ENCODE results near the gene CYP2A6.
"Not testable (repeated sequence)": the region's sequence is repeated elsewhere in the genome, so short reads cannot be mapped to it uniquely, and the experiment has no call there.

The CYP2A6 gene, protein sequence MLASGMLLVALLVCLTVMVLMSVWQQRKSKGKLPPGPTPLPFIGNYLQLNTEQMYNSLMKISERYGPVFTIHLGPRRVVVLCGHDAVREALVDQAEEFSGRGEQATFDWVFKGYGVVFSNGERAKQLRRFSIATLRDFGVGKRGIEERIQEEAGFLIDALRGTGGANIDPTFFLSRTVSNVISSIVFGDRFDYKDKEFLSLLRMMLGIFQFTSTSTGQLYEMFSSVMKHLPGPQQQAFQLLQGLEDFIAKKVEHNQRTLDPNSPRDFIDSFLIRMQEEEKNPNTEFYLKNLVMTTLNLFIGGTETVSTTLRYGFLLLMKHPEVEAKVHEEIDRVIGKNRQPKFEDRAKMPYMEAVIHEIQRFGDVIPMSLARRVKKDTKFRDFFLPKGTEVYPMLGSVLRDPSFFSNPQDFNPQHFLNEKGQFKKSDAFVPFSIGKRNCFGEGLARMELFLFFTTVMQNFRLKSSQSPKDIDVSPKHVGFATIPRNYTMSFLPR

DNA sequence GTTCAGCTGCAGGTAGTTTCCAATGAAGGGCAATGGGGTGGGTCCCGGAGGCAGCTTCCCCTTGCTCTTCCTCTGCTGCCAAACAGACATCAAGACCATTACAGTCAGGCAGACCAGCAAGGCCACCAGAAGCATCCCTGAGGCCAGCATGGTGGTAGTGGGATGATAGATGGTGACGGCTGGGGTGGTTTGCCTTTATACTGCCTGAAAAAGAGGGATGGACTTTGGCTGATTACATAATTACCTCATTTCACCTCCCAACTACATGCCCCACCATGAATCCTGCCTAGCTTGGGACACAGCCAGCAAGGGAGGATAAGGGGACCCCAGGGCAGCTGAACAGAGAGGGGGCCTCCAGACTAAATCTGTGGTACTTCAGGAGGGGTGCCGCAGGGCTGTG lies at the start of gene CYP2A6:
CYP2A6 (minus strand) TSS at position 171 of the 400 bp plus-strand sequence; CDS start at position 150, 21 bp downstream.
- H3K9ac ChIP-seq (ENCODE audit: low read length); H3K36me3 ChIP-seq (ENCODE audit: insufficient read depth, low read length); H3K4me1 ChIP-seq (ENCODE audit: insufficient read depth, low read length); H3K4me3 ChIP-seq (ENCODE audit: low read depth in 1 of 2, low read length in 2 of 2); H3K9me3 ChIP-seq (ENCODE audit: low read length); H3K27me3 ChIP-seq (ENCODE audit: control insufficient read depth in 1 of 2, insufficient read depth in 2 of 2, low read length in 2 of 2); H3K27ac ChIP-seq (ENCODE audit: low read depth, low read length): not testable (repeated sequence)

DNA sequence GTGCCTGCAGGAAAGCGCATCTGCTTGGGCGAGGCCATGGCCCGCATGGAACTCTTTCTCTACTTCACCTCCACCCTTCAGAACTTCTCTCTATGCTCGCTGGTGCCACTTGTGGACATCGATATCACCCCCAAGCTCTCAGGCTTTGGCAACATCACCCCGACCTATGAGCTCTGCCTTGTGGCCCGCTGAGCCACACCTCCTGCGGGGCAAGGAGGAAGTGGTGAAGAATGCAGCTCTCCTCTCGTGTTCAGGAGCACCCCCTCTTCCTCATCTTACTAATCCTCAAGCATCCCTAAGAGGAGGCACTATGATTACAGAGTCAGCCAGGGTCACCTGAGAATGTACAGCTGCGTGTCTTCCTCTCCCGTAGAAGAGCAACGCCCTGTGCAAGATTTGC lies 49.7 kb upstream of the CYP2A6 start:
- not testable (repeated sequence) for H3K36me3 ChIP-seq (ENCODE audit: insufficient read depth, low read length); H3K9ac ChIP-seq (ENCODE audit: low read length); H3K9me3 ChIP-seq (ENCODE audit: low read length); H3K27me3 ChIP-seq (ENCODE audit: control insufficient read depth in 1 of 2, insufficient read depth in 2 of 2, low read length in 2 of 2); H3K4me1 ChIP-seq (ENCODE audit: insufficient read depth, low read length); H3K27ac ChIP-seq (ENCODE audit: low read depth, low read length); H3K4me3 ChIP-seq (ENCODE audit: low read depth in 1 of 2, low read length in 2 of 2)

DNA sequence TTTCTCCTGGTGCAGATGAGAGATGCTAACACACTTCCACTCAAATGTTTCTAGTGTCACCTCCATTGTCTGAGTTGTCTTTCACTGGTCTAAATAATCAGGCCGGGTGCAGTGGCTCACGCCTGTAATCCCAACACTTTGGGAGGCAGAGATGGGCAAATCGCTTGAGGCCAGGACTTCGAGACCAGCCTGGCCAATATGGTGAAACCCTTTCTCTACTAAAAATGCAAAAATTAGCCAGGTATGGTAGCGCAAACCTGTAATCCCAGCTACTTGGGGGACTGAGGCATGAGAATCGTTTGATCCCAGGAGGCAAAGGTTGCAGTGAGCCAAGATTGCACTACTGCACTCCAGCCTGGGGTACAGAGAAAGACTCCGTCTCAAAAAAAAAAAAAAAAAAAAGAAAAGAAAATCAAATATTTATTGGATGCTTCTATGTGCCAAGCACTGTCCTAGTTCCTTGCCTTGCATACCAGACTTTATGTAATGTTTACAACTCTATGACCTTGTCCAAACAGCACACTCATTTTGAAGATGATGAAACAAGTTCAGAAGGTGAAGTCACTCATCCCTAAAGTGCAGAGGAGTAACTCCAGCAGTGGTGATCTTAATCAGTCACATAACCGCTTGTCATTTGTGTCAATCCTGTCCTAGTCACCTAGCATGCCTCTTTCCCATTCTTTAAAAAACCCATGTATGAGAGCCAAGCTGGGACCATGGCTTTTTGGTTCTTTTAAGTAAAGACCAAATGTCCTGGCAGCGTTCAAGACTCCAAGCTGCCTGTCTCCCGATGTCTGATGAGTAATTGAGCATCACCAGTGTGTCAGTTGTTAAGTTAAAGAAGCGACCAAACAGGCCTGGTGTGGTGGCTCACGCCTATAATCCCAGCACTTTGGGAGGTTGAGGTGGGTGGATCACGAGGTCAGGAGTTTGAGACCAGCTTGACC lies 46.9 kb upstream of the CYP2A6 start:
- H3K9ac ChIP-seq (ENCODE audit: low read length); H3K36me3 ChIP-seq (ENCODE audit: insufficient read depth, low read length): not testable (repeated sequence)

DNA sequence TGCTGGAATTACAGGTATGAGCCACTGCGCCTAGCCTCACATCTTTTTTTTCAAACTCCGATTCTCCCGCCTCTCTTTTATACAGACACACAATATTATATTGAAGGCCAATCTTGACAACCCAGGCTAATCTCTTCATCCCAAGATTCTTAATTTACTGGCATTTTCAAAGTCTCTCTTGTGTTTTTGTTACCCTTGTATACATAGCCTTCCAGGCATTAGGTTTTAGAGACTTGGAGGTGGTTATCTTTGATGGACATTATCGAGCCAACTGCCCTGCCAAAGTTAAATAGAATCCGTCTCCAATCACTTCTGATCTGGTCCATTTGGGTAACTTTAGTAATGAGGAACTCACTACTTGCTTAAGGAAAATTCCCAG lies 46.2 kb upstream of the CYP2A6 start:
- Histone ChIP-seq H3K4me3 (ENCODE audit: low read depth in 1 of 2, low read length in 2 of 2) (no peak overlapping the region), H3K36me3 (ENCODE audit: insufficient read depth, low read length) (no peaks in the 10 kb centered on the region), H3K9ac (ENCODE audit: low read length) (no peak overlapping the region), H3K4me1 (ENCODE audit: insufficient read depth, low read length) (no peaks in the 10 kb centered on the region), H3K27me3 (ENCODE audit: control insufficient read depth in 1 of 2, insufficient read depth in 2 of 2, low read length in 2 of 2) (no peaks in the 10 kb centered on the region), H3K27ac (ENCODE audit: low read depth, low read length) (no peak overlapping the region), H3K9me3 (ENCODE audit: low read length) (no peaks in the 10 kb centered on the region)

More for the DNA sequence above, 46.9 kb upstream of the CYP2A6 start:
- H3K27ac ChIP-seq (ENCODE audit: low read depth, low read length); H3K4me1 ChIP-seq (ENCODE audit: insufficient read depth, low read length); H3K27me3 ChIP-seq (ENCODE audit: control insufficient read depth in 1 of 2, insufficient read depth in 2 of 2, low read length in 2 of 2); H3K4me3 ChIP-seq (ENCODE audit: low read depth in 1 of 2, low read length in 2 of 2); H3K9me3 ChIP-seq (ENCODE audit: low read length): not testable (repeated sequence)

DNA sequence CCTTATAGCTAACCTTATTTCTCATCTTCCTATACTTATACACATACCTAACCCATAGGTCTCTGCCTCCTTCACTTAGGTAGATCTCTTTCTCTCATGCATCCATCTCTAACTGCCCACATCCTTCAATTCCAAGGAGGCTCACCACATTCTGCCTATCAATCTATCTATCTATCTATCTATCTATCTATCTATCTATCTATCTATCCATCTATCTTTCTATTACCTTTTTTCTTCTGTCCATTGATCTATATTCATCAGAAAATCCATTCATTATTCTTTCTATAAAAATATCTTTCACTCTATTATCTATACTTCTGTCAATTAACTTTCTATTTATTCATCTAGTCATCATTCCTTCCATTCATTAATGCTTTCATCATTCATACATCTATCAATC lies 42.9 kb upstream of the CYP2A6 start:
- H3K27me3 ChIP-seq (ENCODE audit: control insufficient read depth in 1 of 2, insufficient read depth in 2 of 2, low read length in 2 of 2) = no peaks in the 10 kb centered on the region
- no peaks in the 10 kb centered on the region for H3K9me3 ChIP-seq (ENCODE audit: low read length)
- H3K9ac ChIP-seq (ENCODE audit: low read length) = no peak overlapping the region
- no peak overlapping the region for H3K4me3 ChIP-seq (ENCODE audit: low read depth in 1 of 2, low read length in 2 of 2)
- H3K4me1 ChIP-seq (ENCODE audit: insufficient read depth, low read length) = no peaks in the 10 kb centered on the region
- no peak overlapping the region for H3K27ac ChIP-seq (ENCODE audit: low read depth, low read length)
- no peaks in the 10 kb centered on the region for H3K36me3 ChIP-seq (ENCODE audit: insufficient read depth, low read length)

DNA sequence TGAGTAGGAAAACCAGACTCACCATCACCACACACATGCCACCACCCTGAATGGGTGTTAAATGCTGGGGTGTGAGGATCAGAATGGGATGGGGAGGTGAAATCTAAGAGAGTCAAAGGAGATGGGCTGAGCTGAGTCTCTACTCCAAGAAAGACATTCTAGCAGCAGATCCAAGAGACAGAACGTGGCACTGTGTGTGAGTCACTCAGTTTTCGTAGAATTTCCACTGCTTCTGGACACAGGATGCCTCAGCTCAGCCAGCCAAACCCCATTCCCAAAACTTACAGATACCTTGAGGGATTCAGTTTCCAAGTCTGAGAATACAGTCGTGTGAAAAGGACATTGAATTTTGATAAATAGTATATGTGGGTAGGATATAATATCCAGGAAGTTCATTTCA lies 39.1 kb upstream of the CYP2A6 start:
- no peaks in the 10 kb centered on the region for H3K27me3 ChIP-seq (ENCODE audit: control insufficient read depth in 1 of 2, insufficient read depth in 2 of 2, low read length in 2 of 2)
- H3K36me3 ChIP-seq (ENCODE audit: insufficient read depth, low read length) = no peaks in the 10 kb centered on the region
- no peak overlapping the region for H3K27ac ChIP-seq (ENCODE audit: low read depth, low read length)
- H3K9me3 ChIP-seq (ENCODE audit: low read length) = no peaks in the 10 kb centered on the region
- no peak overlapping the region for H3K9ac ChIP-seq (ENCODE audit: low read length)
- H3K4me1 ChIP-seq (ENCODE audit: insufficient read depth, low read length) = no peaks in the 10 kb centered on the region
- no peak overlapping the region for H3K4me3 ChIP-seq (ENCODE audit: low read depth in 1 of 2, low read length in 2 of 2)

DNA sequence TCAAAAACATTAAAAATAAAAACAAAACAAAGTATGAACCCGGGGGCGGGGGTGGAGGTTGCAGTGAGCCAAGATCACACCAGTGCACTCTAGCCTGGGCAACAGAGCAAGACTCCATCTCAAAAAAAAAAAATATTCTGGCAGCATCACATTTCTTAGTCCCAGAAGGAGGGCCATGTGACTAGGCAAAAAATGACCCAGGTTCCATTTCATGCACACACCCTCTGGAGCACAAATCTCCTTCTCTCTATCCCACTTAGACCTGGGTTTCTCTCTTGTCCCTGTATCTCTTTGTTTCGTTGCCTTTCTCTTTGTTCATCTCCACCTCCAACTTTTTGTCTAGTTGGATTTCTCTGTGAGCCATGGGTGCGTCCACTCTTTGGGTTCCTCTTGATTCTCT lies 37.9 kb upstream of the CYP2A6 start:
- Histone ChIP-seq H3K36me3 (ENCODE audit: insufficient read depth, low read length) (no peaks in the 10 kb centered on the region), H3K4me1 (ENCODE audit: insufficient read depth, low read length) (no peaks in the 10 kb centered on the region), H3K9me3 (ENCODE audit: low read length) (no peaks in the 10 kb centered on the region)

DNA sequence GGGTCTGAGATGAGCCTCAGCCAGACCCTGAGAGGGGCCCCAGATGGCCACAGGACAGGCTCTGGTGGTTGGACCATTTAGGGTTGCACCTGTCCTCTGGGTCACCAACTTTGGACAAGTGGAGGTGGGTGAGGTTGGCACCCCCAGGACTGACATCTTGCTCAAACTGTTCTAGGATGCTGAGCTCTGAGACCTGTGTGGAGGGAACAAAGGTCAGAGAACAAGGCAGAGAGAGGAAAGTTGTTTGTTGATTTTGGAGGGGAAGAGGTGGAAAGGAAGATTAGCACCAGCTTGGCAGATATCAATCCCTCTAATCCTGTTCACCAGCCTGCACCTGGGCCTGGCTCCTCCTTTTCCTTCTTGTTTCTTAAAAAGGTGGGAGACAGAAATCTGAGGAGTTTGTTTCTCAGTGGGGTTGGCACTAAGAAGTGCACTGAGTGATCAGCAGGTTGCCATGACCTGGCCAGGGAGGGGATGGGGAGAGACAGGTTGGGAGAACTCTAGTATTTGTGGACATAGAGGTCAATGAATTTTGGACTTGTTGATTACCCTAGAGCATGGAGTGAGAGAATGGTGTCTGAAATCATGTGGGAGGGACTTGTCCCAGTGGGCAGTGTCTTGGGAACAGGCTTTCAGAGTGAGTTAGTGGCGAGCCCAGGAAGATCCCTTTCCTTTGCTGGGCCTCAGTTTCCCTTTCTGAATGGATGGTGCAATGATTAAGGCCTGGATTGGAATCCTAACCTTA lies 34.1 kb upstream of the CYP2A6 start:
- not testable (repeated sequence) for H3K36me3 ChIP-seq (ENCODE audit: insufficient read depth, low read length); H3K27ac ChIP-seq (ENCODE audit: low read depth, low read length); H3K9me3 ChIP-seq (ENCODE audit: low read length); H3K4me1 ChIP-seq (ENCODE audit: insufficient read depth, low read length); H3K9ac ChIP-seq (ENCODE audit: low read length); H3K27me3 ChIP-seq (ENCODE audit: control insufficient read depth in 1 of 2, insufficient read depth in 2 of 2, low read length in 2 of 2); H3K4me3 ChIP-seq (ENCODE audit: low read depth in 1 of 2, low read length in 2 of 2)

More for the DNA sequence above, 37.9 kb upstream of the CYP2A6 start:
- H3K9ac ChIP-seq (ENCODE audit: low read length) = no peak overlapping the region
- H3K4me3 ChIP-seq (ENCODE audit: low read depth in 1 of 2, low read length in 2 of 2) = no peak overlapping the region
- H3K27me3 ChIP-seq (ENCODE audit: control insufficient read depth in 1 of 2, insufficient read depth in 2 of 2, low read length in 2 of 2) = no peaks in the 10 kb centered on the region
- H3K27ac ChIP-seq (ENCODE audit: low read depth, low read length) = no peak overlapping the region

DNA sequence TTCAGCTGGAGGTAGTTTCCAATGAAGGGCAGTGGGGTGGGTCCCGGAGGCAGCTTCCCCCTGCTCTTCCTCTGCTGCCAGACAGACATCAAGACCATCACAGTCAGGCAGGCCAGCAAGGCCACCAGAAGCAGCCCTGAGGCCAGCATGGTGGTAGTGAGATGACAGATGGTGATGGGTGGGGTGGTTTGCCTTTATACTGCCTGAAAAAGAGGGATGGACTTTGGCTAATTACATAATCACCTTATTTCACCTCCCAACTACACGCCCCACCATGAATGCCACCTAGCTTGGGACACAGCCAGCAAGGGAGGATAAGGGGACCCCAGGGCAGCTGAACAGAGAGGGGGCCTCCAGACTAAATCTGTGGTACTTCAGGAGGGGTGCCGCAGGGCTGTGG lies 31.8 kb upstream of the CYP2A6 start, which contains the start of gene CYP2A7:
CYP2A7 (minus strand) TSS at position 170 of the 400 bp plus-strand sequence; CDS start at position 149, 21 bp downstream.
- H3K27ac ChIP-seq (ENCODE audit: low read depth, low read length); H3K4me3 ChIP-seq (ENCODE audit: low read depth in 1 of 2, low read length in 2 of 2): not testable (repeated sequence)

DNA sequence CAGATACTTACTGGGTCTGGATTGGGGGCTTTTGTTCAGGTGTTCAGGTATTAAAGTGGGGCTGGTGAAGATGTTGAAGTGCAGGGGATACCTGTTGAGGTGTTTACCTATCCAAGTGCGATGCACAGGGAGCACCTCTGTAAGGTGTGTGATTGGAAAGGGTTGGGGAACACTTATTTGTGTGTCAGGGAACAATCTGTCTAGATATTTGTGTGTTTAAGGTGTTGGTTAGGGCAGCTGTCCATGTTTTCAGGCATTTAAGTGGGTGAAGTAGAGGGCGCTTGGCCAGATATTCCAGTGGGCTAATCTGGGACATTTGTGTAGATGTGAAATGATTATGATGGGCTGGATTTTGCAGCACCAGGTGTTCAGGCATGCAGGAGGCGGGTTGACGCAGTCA lies 29.1 kb upstream of the CYP2A6 start:
- H3K27ac ChIP-seq (ENCODE audit: low read depth, low read length); H3K9ac ChIP-seq (ENCODE audit: low read length); H3K27me3 ChIP-seq (ENCODE audit: control insufficient read depth in 1 of 2, insufficient read depth in 2 of 2, low read length in 2 of 2); H3K4me3 ChIP-seq (ENCODE audit: low read depth in 1 of 2, low read length in 2 of 2); H3K9me3 ChIP-seq (ENCODE audit: low read length); H3K36me3 ChIP-seq (ENCODE audit: insufficient read depth, low read length); H3K4me1 ChIP-seq (ENCODE audit: insufficient read depth, low read length): not testable (repeated sequence)

More for the DNA sequence above, 31.8 kb upstream of the CYP2A6 start, which contains the start of gene CYP2A7:
- not testable (repeated sequence) for H3K9ac ChIP-seq (ENCODE audit: low read length); H3K36me3 ChIP-seq (ENCODE audit: insufficient read depth, low read length); H3K27me3 ChIP-seq (ENCODE audit: control insufficient read depth in 1 of 2, insufficient read depth in 2 of 2, low read length in 2 of 2); H3K4me1 ChIP-seq (ENCODE audit: insufficient read depth, low read length); H3K9me3 ChIP-seq (ENCODE audit: low read length)

DNA sequence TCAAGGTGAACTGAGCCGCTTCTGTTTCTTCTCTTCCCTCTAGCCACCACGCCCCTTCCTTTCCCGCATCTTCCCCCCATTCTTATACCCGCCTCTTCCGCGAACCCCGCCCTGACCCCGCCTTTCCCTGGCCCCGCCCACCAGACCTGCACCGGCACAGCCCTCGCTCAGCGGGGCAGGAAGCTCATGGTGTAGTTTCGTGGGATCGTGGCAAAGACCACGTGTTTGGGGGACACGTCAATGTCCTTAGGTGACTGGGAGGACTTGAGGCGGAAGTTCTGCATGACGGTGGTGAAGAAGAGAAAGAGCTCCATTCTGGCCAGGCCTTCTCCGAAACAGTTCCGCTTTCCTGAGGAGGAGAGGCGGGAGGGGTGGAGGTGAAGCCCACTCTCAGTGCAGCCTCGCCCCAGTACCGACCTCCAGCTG lies 25.3 kb upstream of the CYP2A6 start:
- H3K4me3 ChIP-seq (ENCODE audit: low read depth in 1 of 2, low read length in 2 of 2); H3K27me3 ChIP-seq (ENCODE audit: control insufficient read depth in 1 of 2, insufficient read depth in 2 of 2, low read length in 2 of 2); H3K9ac ChIP-seq (ENCODE audit: low read length); H3K27ac ChIP-seq (ENCODE audit: low read depth, low read length); H3K36me3 ChIP-seq (ENCODE audit: insufficient read depth, low read length); H3K4me1 ChIP-seq (ENCODE audit: insufficient read depth, low read length); H3K9me3 ChIP-seq (ENCODE audit: low read length): not testable (repeated sequence)

Measured in muscle layer of colon (tissue), 2 donors.